SK-N-SH treated with all-trans-retinoic acid at 6 μM for 48 hours (cell line): ENCODE data around the gene GLS.

Experiments
- ATAC-seq: fragments of 200-7000 bp; cut with Tn5 transposase; 3 replicates; pipeline ENCODE4 v1.9.1; 2020; ENCODE audit warnings: mild to moderate bottlenecking, moderate library complexity
- BACH2 ChIP-seq: fragments of 250-450 bp; sonication (Bioruptor Pico); IDR thresholded peaks from 2 replicates; pipeline ENCODE4 v1.9.0; 2021; ENCODE audit warnings: mild to moderate bottlenecking, borderline replicate concordance
- CSDC2 ChIP-seq: fragments of 250-450 bp; sonication (Bioruptor Pico); IDR thresholded peaks from 2 replicates; pipeline ENCODE4 v1.5.0; 2020; ENCODE audit warnings: mild to moderate bottlenecking, moderate library complexity
- ESRRG ChIP-seq: fragments of 250-450 bp; sonication (Bioruptor Pico); IDR thresholded peaks from 2 replicates; pipeline ENCODE4 v1.6.1; 2021; ENCODE audit warnings: mild to moderate bottlenecking
- GLIS3 ChIP-seq: fragments of 250-450 bp; sonication (Bioruptor Pico); IDR thresholded peaks from 2 replicates; pipeline ENCODE4 v1.5.0; 2020; ENCODE audit warnings: mild to moderate bottlenecking, moderate library complexity
- ISL1 ChIP-seq: fragments of 250-450 bp; sonication (Bioruptor Pico); IDR thresholded peaks from 2 replicates; pipeline ENCODE4 v2.1.2; 2022; ENCODE audit warnings: mild to moderate bottlenecking, moderate library complexity
- OSR1 ChIP-seq: fragments of 250-450 bp; sonication (Bioruptor Pico); IDR thresholded peaks from 2 replicates; pipeline ENCODE4 v1.8.0; 2022; ENCODE audit warnings: moderate library complexity, mild to moderate bottlenecking, inconsistent platforms
- PPARA ChIP-seq: fragments of 250-450 bp; sonication (Bioruptor Pico); IDR thresholded peaks from 2 replicates; pipeline ENCODE4 v1.5.0; 2020; ENCODE audit warnings: mild to moderate bottlenecking, borderline replicate concordance
- RARB ChIP-seq: fragments of 250-450 bp; sonication (Bioruptor Pico); IDR thresholded peaks from 2 replicates; pipeline ENCODE4 v1.8.0; 2021; ENCODE audit warnings: mild to moderate bottlenecking, moderate library complexity
- SNAI2 ChIP-seq: fragments of 250-450 bp; sonication (Bioruptor Pico); IDR thresholded peaks from 2 replicates; pipeline ENCODE4 v1.5.0; 2020; ENCODE audit warnings: mild to moderate bottlenecking, moderate library complexity
- TCF4 ChIP-seq: fragments of 250-450 bp; sonication (Bioruptor Pico); IDR thresholded peaks from 2 replicates; pipeline ENCODE4 v1.8.0; 2021; ENCODE audit warnings: mild to moderate bottlenecking, moderate library complexity, borderline replicate concordance
- TOX ChIP-seq: fragments of 250-450 bp; sonication (Bioruptor Pico); IDR thresholded peaks from 2 replicates; pipeline ENCODE4 v1.8.0; 2021; ENCODE audit warnings: mild to moderate bottlenecking, moderate library complexity, borderline replicate concordance
- ZC3H10 ChIP-seq: fragments of 250-450 bp; sonication (Bioruptor Pico); IDR thresholded peaks from 2 replicates; pipeline ENCODE4 v1.5.1; 2021; ENCODE audit warnings: mild to moderate bottlenecking, moderate library complexity
- ZFP3 ChIP-seq: fragments of 250-450 bp; sonication (Bioruptor Pico); IDR thresholded peaks from 2 replicates; pipeline ENCODE4 v1.5.0; 2020; ENCODE audit warnings: mild to moderate bottlenecking, moderate library complexity
- ZFP30 ChIP-seq: fragments of 450-650 bp; formaldehyde crosslinking; IDR thresholded peaks from 2 replicates; pipeline ENCODE4 v1.5.0; 2022; ENCODE audit warnings: mild to moderate bottlenecking, moderate library complexity
- ZNF70 ChIP-seq: fragments of 450-650 bp; formaldehyde crosslinking; IDR thresholded peaks from 2 replicates; pipeline ENCODE4 v1.5.0; 2020; ENCODE audit warnings: mild to moderate bottlenecking, moderate library complexity
- ZNF8 ChIP-seq: fragments of 450-650 bp; formaldehyde crosslinking; IDR thresholded peaks from 2 replicates; pipeline ENCODE4 v1.5.0; 2020; ENCODE audit warnings: mild to moderate bottlenecking, moderate library complexity
- TF ChIP-seq, protein P1 (sequence below): fragments of 250-450 bp; sonication (Bioruptor Pico); IDR thresholded peaks from 2 replicates; pipeline ENCODE4 v1.5.0; 2020; ENCODE audit warnings: mild to moderate bottlenecking, moderate library complexity
- TF ChIP-seq, protein P2 (sequence below): fragments of 250-450 bp; sonication (Bioruptor Pico); IDR thresholded peaks from 2 replicates; pipeline ENCODE4 v1.8.0; 2020; ENCODE audit warnings: mild to moderate bottlenecking, moderate library complexity, borderline replicate concordance
- TF ChIP-seq, protein P3 (sequence below): fragments of 250-450 bp; sonication (Bioruptor Pico); IDR thresholded peaks from 2 replicates; pipeline ENCODE4 v1.5.1; 2020; ENCODE audit warnings: low read depth, mild to moderate bottlenecking, moderate library complexity
- TF ChIP-seq, protein P4 (sequence below): fragments of 250-450 bp; sonication (Bioruptor Pico); IDR thresholded peaks from 2 replicates; pipeline ENCODE4 v1.8.0; 2021; ENCODE audit warnings: low read depth, mild to moderate bottlenecking, moderate library complexity, borderline replicate concordance
- TF ChIP-seq, protein P5 (sequence below): fragments of 250-450 bp; sonication (Bioruptor Pico); IDR thresholded peaks from 2 replicates; pipeline ENCODE4 v1.5.1; 2021; ENCODE audit warnings: mild to moderate bottlenecking, moderate library complexity

GLS gene

DNA sequence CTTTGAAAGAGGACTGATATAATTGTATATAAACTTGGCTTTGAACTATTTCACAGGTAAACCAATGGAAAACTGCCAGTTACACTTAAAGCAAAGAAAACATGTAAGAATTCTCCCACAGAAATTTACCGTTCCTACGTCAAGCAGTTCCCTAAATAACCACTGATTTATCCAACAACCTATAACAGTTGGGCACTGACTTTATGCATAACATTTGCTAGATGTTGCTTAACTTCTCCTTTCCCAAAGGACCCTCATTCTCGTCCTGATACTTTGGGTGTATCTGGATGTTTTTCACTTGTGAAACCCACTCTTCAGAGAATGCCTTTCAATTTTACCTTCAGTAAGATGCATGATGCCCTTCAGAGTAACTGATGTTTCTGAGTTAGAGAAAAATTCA, 89.5 kb downstream of the GLS start:
- no peak for TF ChIP-seq ZFP3 (CRISPR knock-in tag)
- TF ChIP-seq RARB (CRISPR knock-in tag): no peak
- TF ChIP-seq ZNF8: no peak
- no peak for TF ChIP-seq GLIS3 (CRISPR knock-in tag)
- TF ChIP-seq PPARA (CRISPR knock-in tag): no peak
- TF ChIP-seq, protein P1, sequence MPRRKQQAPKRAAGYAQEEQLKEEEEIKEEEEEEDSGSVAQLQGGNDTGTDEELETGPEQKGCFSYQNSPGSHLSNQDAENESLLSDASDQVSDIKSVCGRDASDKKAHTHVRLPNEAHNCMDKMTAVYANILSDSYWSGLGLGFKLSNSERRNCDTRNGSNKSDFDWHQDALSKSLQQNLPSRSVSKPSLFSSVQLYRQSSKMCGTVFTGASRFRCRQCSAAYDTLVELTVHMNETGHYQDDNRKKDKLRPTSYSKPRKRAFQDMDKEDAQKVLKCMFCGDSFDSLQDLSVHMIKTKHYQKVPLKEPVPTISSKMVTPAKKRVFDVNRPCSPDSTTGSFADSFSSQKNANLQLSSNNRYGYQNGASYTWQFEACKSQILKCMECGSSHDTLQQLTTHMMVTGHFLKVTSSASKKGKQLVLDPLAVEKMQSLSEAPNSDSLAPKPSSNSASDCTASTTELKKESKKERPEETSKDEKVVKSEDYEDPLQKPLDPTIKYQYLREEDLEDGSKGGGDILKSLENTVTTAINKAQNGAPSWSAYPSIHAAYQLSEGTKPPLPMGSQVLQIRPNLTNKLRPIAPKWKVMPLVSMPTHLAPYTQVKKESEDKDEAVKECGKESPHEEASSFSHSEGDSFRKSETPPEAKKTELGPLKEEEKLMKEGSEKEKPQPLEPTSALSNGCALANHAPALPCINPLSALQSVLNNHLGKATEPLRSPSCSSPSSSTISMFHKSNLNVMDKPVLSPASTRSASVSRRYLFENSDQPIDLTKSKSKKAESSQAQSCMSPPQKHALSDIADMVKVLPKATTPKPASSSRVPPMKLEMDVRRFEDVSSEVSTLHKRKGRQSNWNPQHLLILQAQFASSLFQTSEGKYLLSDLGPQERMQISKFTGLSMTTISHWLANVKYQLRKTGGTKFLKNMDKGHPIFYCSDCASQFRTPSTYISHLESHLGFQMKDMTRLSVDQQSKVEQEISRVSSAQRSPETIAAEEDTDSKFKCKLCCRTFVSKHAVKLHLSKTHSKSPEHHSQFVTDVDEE (CRISPR knock-in tag): no peak
- TF ChIP-seq, protein P2, sequence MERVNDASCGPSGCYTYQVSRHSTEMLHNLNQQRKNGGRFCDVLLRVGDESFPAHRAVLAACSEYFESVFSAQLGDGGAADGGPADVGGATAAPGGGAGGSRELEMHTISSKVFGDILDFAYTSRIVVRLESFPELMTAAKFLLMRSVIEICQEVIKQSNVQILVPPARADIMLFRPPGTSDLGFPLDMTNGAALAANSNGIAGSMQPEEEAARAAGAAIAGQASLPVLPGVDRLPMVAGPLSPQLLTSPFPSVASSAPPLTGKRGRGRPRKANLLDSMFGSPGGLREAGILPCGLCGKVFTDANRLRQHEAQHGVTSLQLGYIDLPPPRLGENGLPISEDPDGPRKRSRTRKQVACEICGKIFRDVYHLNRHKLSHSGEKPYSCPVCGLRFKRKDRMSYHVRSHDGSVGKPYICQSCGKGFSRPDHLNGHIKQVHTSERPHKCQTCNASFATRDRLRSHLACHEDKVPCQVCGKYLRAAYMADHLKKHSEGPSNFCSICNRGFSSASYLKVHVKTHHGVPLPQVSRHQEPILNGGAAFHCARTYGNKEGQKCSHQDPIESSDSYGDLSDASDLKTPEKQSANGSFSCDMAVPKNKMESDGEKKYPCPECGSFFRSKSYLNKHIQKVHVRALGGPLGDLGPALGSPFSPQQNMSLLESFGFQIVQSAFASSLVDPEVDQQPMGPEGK (CRISPR knock-in tag): no peak
- TF ChIP-seq, protein P3, sequence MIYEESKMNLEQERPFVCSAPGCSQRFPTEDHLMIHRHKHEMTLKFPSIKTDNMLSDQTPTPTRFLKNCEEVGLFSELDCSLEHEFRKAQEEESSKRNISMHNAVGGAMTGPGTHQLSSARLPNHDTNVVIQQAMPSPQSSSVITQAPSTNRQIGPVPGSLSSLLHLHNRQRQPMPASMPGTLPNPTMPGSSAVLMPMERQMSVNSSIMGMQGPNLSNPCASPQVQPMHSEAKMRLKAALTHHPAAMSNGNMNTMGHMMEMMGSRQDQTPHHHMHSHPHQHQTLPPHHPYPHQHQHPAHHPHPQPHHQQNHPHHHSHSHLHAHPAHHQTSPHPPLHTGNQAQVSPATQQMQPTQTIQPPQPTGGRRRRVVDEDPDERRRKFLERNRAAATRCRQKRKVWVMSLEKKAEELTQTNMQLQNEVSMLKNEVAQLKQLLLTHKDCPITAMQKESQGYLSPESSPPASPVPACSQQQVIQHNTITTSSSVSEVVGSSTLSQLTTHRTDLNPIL (CRISPR knock-in tag): no peak
- TF ChIP-seq ZFP30 (CRISPR knock-in tag): no peak
- TF ChIP-seq, protein P4, sequence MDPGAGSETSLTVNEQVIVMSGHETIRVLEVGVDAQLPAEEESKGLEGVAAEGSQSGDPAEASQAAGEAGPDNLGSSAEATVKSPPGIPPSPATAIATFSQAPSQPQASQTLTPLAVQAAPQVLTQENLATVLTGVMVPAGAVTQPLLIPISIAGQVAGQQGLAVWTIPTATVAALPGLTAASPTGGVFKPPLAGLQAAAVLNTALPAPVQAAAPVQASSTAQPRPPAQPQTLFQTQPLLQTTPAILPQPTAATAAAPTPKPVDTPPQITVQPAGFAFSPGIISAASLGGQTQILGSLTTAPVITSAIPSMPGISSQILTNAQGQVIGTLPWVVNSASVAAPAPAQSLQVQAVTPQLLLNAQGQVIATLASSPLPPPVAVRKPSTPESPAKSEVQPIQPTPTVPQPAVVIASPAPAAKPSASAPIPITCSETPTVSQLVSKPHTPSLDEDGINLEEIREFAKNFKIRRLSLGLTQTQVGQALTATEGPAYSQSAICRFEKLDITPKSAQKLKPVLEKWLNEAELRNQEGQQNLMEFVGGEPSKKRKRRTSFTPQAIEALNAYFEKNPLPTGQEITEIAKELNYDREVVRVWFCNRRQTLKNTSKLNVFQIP (CRISPR knock-in tag): no peak
- no peak for TF ChIP-seq ZC3H10 (CRISPR knock-in tag)
- TF ChIP-seq, protein P5, sequence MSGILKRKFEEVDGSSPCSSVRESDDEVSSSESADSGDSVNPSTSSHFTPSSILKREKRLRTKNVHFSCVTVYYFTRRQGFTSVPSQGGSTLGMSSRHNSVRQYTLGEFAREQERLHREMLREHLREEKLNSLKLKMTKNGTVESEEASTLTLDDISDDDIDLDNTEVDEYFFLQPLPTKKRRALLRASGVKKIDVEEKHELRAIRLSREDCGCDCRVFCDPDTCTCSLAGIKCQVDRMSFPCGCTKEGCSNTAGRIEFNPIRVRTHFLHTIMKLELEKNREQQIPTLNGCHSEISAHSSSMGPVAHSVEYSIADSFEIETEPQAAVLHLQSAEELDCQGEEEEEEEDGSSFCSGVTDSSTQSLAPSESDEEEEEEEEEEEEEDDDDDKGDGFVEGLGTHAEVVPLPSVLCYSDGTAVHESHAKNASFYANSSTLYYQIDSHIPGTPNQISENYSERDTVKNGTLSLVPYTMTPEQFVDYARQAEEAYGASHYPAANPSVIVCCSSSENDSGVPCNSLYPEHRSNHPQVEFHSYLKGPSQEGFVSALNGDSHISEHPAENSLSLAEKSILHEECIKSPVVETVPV (CRISPR knock-in tag): no peak
- TF ChIP-seq BACH2 (CRISPR knock-in tag): no peak
- TF ChIP-seq TOX (CRISPR knock-in tag): no peak
- no peak for TF ChIP-seq TCF4 (CRISPR knock-in tag)
- no peak for TF ChIP-seq CSDC2
- TF ChIP-seq ESRRG (CRISPR knock-in tag): no peak
- TF ChIP-seq SNAI2 (CRISPR knock-in tag): no peak
- TF ChIP-seq ZNF70 (CRISPR knock-in tag): no peak
- TF ChIP-seq OSR1: no peak
- no peak for ATAC-seq

DNA sequence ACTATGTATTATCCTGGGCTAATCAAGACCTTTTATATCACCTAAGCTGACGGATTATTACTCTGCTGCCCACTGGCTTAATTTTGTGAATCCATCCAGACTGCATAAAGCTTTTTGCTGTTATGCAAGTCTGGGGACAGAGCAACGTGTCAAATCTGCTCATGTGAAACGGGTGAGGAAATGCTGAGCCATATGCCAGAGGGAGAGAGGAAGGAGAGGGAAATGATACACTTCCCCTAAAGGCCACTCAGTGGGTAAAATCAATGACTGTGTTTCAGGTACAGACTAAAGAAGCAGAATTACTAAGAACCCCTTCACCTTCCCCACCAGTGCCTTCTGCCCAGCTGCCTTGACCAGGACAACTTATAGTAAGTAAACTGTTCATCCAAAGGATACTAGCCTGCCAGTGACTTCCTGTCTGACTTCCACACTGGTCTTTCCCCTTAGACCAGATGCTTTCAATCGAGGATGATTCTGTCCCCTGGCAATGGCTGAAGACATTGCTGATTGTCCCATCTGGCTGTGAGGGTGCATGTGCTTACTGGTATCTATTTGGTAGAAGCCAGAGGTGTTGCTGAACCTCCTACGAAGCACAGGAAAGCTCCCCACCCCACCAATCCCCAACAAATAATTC, 90.4 kb downstream of the GLS start:
- ATAC-seq: no peak
- TF ChIP-seq TOX (CRISPR knock-in tag): no peak
- TF ChIP-seq, protein P4 (CRISPR knock-in tag): no peak
- no peak for TF ChIP-seq GLIS3 (CRISPR knock-in tag)
- no peak for TF ChIP-seq ISL1
- TF ChIP-seq, protein P2 (CRISPR knock-in tag): no peak
- TF ChIP-seq ZFP3 (CRISPR knock-in tag): no peak
- no peak for TF ChIP-seq CSDC2
- TF ChIP-seq, protein P5 (CRISPR knock-in tag): no peak
- TF ChIP-seq ZNF70 (CRISPR knock-in tag): no peak
- TF ChIP-seq, protein P1 (CRISPR knock-in tag): no peak
- no peak for TF ChIP-seq OSR1
- TF ChIP-seq BACH2 (CRISPR knock-in tag): no peak
